Measurements from ENCODE around the gene PPP1R37. TPM values are rescaled to one million over a fixed set of nuclear protein-coding genes. Genes with fewer than 3 reads are reported as not detected.

Gene PPP1R37
- total and polyA plus RNA-seq, 2 of the 13 experiments (the other 11 are each of a cell fraction or from before 2014, with no cell fraction given) = 9.0 to 14.3 TPM

DNA sequence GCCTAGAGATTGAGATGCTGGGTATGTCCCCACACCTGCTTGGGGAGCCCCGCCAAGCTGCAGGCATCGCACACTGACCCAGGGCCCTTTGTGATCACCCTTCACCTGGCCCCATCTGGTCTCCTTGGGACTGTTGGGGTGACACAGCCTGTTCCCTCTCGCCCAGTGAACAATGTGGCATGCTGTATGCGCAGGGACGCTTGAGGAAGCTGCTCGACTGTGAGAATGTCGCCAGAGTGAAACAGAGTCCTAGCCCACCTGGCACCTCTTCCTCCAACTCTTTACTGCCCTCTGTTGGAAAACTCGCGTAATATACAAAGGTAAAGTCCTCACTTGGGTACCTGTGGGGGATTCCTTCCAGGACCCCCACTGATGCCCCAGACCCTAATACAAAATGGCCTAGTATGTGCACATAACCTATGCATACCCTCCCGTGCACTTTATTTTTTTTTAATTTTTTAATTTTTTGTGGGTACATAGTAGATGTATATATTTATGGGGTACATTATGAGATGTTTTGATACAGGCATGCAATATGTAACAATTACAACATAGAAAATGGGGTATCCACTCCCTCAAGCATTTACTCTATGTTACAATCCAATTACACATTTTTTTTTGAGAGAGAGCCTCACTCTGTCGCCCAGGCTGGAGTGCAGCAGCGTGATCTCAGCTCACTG lies 94.6 kb downstream of the PPP1R37 start:
- no TSS peak for BruUV-seq (replicated peaks)
- ATAC-seq = peak; percentile 59
- Histone ChIP-seq H3K27ac (ENCODE audit: extremely low read length, insufficient read depth, low read length) (no peak overlapping the region), H2AFZ (ENCODE audit: low read length) (no peak overlapping the region), H3K4me1 (ENCODE audit: insufficient read depth, low read length) (peaks cover 29% of the 10 kb centered on the region), H4K20me1 (ENCODE audit: insufficient read depth, low read length) (0 out of 2 replicates have a peak, but pooled peaks cover 2% of the 10 kb centered on the region), H3K36me3 (replicated peaks in 1 of 2; ENCODE audit: control insufficient read depth in 1 of 2, insufficient read depth in 2 of 2, low read length in 2 of 2) (no peaks in the 10 kb centered on the region), H3K4me2 (ENCODE audit: low read depth, low read length) (peak overlapping the region; percentile 79), H3K9me3 (ENCODE audit: low read length) (no peaks in the 10 kb centered on the region), H3K9ac (ENCODE audit: insufficient read depth, low read depth, low read length) (no peak overlapping the region), H3K79me2 (ENCODE audit: insufficient read depth, low read length) (no peaks in the 10 kb centered on the region), H3K27me3 (ENCODE audit: control insufficient read depth in 1 of 2, insufficient read depth in 2 of 2, low read length in 2 of 2) (peaks cover 0 to 1% of the 10 kb centered on the region in 2 experiments; a peak in 1 of 5 replicates), H3K4me3 (replicated peaks in 1 of 3; ENCODE audit: insufficient read depth in 1 of 3, low read depth in 2 of 3, low read length in 3 of 3) (peak overlapping the region in 1 of 3 experiments; percentile 43; a peak in 1 of 6 replicates)
- ChIA-PET POLR2A (interaction anchor here (1.6 kb wide), 1 partner anchor 9 kb away, joined by 12 read pairs; the partner anchor contains the start of genes BLOC1S3 and TRAPPC6A), CTCF (ENCODE audit: low intra/inter-chr PET ratio, low total read pairs) (interaction anchor here (1.3 kb wide), 1 partner anchor 25 kb away, joined by 8 read pairs; no protein-coding TSS in a partner anchor)
- 38% methylated on average over 5 of the region's 12 CpGs for WGBS (ENCODE audit: low lambda C conversion rate)
- intact Hi-C loops (cut with micrococcal nuclease; ENCODE audit: unreplicated experiment) = loop anchor here (10.0 kb wide), 1 partner anchor 57 kb away; the partner anchor contains the start of gene EXOC3L2
- peak; percentile 74 for FAIRE-seq
- DNase-seq (ENCODE audit: low spot score) = peak; percentile 49
- in situ Hi-C loops (cut with HindIII; ENCODE audit: extremely low pct_ligation_motif_present, low pct_unique_long_range_greater_than_20kb) = no loop called here
- TF ChIP-seq STAG1 (CRISPR knock-in tag; IDR thresholded peaks at IDR 0.05) = peak; percentile 69
- TF ChIP-seq, protein P1, sequence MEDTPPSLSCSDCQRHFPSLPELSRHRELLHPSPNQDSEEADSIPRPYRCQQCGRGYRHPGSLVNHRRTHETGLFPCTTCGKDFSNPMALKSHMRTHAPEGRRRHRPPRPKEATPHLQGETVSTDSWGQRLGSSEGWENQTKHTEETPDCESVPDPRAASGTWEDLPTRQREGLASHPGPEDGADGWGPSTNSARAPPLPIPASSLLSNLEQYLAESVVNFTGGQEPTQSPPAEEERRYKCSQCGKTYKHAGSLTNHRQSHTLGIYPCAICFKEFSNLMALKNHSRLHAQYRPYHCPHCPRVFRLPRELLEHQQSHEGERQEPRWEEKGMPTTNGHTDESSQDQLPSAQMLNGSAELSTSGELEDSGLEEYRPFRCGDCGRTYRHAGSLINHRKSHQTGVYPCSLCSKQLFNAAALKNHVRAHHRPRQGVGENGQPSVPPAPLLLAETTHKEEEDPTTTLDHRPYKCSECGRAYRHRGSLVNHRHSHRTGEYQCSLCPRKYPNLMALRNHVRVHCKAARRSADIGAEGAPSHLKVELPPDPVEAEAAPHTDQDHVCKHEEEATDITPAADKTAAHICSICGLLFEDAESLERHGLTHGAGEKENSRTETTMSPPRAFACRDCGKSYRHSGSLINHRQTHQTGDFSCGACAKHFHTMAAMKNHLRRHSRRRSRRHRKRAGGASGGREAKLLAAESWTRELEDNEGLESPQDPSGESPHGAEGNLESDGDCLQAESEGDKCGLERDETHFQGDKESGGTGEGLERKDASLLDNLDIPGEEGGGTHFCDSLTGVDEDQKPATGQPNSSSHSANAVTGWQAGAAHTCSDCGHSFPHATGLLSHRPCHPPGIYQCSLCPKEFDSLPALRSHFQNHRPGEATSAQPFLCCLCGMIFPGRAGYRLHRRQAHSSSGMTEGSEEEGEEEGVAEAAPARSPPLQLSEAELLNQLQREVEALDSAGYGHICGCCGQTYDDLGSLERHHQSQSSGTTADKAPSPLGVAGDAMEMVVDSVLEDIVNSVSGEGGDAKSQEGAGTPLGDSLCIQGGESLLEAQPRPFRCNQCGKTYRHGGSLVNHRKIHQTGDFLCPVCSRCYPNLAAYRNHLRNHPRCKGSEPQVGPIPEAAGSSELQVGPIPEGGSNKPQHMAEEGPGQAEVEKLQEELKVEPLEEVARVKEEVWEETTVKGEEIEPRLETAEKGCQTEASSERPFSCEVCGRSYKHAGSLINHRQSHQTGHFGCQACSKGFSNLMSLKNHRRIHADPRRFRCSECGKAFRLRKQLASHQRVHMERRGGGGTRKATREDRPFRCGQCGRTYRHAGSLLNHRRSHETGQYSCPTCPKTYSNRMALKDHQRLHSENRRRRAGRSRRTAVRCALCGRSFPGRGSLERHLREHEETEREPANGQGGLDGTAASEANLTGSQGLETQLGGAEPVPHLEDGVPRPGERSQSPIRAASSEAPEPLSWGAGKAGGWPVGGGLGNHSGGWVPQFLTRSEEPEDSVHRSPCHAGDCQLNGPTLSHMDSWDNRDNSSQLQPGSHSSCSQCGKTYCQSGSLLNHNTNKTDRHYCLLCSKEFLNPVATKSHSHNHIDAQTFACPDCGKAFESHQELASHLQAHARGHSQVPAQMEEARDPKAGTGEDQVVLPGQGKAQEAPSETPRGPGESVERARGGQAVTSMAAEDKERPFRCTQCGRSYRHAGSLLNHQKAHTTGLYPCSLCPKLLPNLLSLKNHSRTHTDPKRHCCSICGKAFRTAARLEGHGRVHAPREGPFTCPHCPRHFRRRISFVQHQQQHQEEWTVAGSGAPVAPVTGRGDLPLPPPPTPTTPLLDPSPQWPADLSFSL (CRISPR knock-in tag; IDR thresholded peaks at IDR 0.05) = 0 out of 2 replicates have a peak, but pooled peaks have one; percentile 32
- TF ChIP-seq GATAD2A (CRISPR knock-in tag; IDR thresholded peaks at IDR 0.05) = 0 out of 2 replicates have a peak, but pooled peaks have one; percentile 19
- TF ChIP-seq, protein P2, sequence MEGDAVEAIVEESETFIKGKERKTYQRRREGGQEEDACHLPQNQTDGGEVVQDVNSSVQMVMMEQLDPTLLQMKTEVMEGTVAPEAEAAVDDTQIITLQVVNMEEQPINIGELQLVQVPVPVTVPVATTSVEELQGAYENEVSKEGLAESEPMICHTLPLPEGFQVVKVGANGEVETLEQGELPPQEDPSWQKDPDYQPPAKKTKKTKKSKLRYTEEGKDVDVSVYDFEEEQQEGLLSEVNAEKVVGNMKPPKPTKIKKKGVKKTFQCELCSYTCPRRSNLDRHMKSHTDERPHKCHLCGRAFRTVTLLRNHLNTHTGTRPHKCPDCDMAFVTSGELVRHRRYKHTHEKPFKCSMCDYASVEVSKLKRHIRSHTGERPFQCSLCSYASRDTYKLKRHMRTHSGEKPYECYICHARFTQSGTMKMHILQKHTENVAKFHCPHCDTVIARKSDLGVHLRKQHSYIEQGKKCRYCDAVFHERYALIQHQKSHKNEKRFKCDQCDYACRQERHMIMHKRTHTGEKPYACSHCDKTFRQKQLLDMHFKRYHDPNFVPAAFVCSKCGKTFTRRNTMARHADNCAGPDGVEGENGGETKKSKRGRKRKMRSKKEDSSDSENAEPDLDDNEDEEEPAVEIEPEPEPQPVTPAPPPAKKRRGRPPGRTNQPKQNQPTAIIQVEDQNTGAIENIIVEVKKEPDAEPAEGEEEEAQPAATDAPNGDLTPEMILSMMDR (CRISPR knock-in tag; IDR thresholded peaks at IDR 0.05) = peak; percentile 74
- TF ChIP-seq TEAD2 (CRISPR knock-in tag; IDR thresholded peaks at IDR 0.05) = 0 out of 2 replicates have a peak, but pooled peaks have one; percentile 35
- TF ChIP-seq PTBP1 (IDR thresholded peaks at IDR 0.05; ENCODE audit: low read depth, low read length, poor library complexity, severe bottlenecking) = no peak
- TF ChIP-seq ZBTB7B (CRISPR knock-in tag; IDR thresholded peaks at IDR 0.05) = peak; percentile 49; the same call in 1 of the 2 replicates
- TF ChIP-seq, protein P3, sequence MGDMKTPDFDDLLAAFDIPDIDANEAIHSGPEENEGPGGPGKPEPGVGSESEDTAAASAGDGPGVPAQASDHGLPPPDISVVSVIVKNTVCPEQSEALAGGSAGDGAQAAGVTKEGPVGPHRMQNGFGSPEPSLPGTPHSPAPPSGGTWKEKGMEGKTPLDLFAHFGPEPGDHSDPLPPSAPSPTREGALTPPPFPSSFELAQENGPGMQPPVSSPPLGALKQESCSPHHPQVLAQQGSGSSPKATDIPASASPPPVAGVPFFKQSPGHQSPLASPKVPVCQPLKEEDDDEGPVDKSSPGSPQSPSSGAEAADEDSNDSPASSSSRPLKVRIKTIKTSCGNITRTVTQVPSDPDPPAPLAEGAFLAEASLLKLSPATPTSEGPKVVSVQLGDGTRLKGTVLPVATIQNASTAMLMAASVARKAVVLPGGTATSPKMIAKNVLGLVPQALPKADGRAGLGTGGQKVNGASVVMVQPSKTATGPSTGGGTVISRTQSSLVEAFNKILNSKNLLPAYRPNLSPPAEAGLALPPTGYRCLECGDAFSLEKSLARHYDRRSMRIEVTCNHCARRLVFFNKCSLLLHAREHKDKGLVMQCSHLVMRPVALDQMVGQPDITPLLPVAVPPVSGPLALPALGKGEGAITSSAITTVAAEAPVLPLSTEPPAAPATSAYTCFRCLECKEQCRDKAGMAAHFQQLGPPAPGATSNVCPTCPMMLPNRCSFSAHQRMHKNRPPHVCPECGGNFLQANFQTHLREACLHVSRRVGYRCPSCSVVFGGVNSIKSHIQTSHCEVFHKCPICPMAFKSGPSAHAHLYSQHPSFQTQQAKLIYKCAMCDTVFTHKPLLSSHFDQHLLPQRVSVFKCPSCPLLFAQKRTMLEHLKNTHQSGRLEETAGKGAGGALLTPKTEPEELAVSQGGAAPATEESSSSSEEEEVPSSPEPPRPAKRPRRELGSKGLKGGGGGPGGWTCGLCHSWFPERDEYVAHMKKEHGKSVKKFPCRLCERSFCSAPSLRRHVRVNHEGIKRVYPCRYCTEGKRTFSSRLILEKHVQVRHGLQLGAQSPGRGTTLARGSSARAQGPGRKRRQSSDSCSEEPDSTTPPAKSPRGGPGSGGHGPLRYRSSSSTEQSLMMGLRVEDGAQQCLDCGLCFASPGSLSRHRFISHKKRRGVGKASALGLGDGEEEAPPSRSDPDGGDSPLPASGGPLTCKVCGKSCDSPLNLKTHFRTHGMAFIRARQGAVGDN (CRISPR knock-in tag; IDR thresholded peaks at IDR 0.05) = peak; percentile 37; the same call in 1 of the 2 replicates
- no peak for TF ChIP-seq ZNF556 (CRISPR knock-in tag; IDR thresholded peaks at IDR 0.05; ENCODE audit: borderline replicate concordance)
- peak; percentile 34; the same call in 1 of the 2 replicates for TF ChIP-seq RAD21 (CRISPR knock-in tag; IDR thresholded peaks at IDR 0.05)
- TF ChIP-seq TEAD3 (CRISPR knock-in tag; optimal IDR thresholded peaks at IDR 0.05; ENCODE audit: borderline replicate concordance) = peak; percentile 80

All from HepG2 (cell line).